H9 (cell line): Measurements from ENCODE around the gene CHPF2. TPM values are rescaled to one million over a fixed set of nuclear protein-coding genes. Genes with fewer than 3 reads are reported as not detected.

Source experiments
- DNase-seq: peaks from one replicate; pipeline ENCODE4 v3.0.0-alpha.2; 2017
- H2AFZ ChIP-seq: one replicate; pipeline ENCODE4 v1.6.1; 2013; ENCODE audit warnings: mild to moderate bottlenecking, low read length, control low read depth, moderate library complexity
- H2AK5ac ChIP-seq: 2 replicates; pipeline ENCODE4 v1.6.1; 2013; ENCODE audit warnings: low read length, control low read depth, mixed read lengths; ENCODE audit not compliant: insufficient read length
- H2BK120ac ChIP-seq: one replicate; pipeline ENCODE4 v1.6.1; 2013; ENCODE audit warnings: low read depth, mild to moderate bottlenecking, low read length, control low read depth, inconsistent platforms; ENCODE audit not compliant: poor library complexity, severe bottlenecking
- H2BK12ac ChIP-seq: 2 replicates; pipeline ENCODE4 v1.6.1; 2013; ENCODE audit warnings: low read length, control low read depth, mixed read lengths, low read depth; ENCODE audit not compliant: insufficient read length
- H2BK15ac ChIP-seq: 2 replicates; pipeline ENCODE4 v1.6.1; 2013; ENCODE audit warnings: low read depth, low read length, control low read depth
- H2BK20ac ChIP-seq: one replicate; pipeline ENCODE4 v1.6.1; 2013; ENCODE audit warnings: low read depth, mild to moderate bottlenecking, low read length, control low read depth, inconsistent platforms; ENCODE audit not compliant: poor library complexity, severe bottlenecking
- H2BK5ac ChIP-seq: 2 replicates; pipeline ENCODE4 v1.6.1; 2013; ENCODE audit warnings: low read length, control low read depth, mixed read lengths; ENCODE audit not compliant: insufficient read length
- H3K14ac ChIP-seq: 2 replicates; pipeline ENCODE4 v1.6.1; 2013; ENCODE audit warnings: low read length, control low read depth; ENCODE audit not compliant: insufficient read depth
- H3K18ac ChIP-seq: 2 replicates; pipeline ENCODE4 v1.6.1; 2013; ENCODE audit warnings: low read depth, mild to moderate bottlenecking, mixed read lengths, low read length, control low read depth; ENCODE audit not compliant: insufficient read length
- H3K23ac ChIP-seq: 2 replicates; pipeline ENCODE4 v1.6.1; 2013; ENCODE audit warnings: low read length, control low read depth, mixed read lengths, low read depth; ENCODE audit not compliant: insufficient read length
- H3K23me2 ChIP-seq: 2 replicates; pipeline ENCODE4 v1.6.1; 2013; ENCODE audit warnings: low read depth, mild to moderate bottlenecking, mixed read lengths, low read length, control low read depth; ENCODE audit not compliant: insufficient read length, poor library complexity, severe bottlenecking
- H3K27ac ChIP-seq: 2 replicates; pipeline ENCODE4 v1.5.1; 2013; ENCODE audit warnings: low read length, control low read depth, mixed read lengths, low read depth; ENCODE audit not compliant: insufficient read length
- H3K27me3 ChIP-seq: 2 replicates; pipeline ENCODE4 v1.6.1; 2013; ENCODE audit warnings: low read length, control low read depth, inconsistent platforms; ENCODE audit not compliant: insufficient read depth
- H3K4ac ChIP-seq: 2 replicates; pipeline ENCODE4 v1.6.1; 2013; ENCODE audit warnings: low read depth, mild to moderate bottlenecking, control low read depth, inconsistent platforms, low read length, moderate library complexity
- H3K4me1 ChIP-seq: 2 replicates; pipeline ENCODE4 v1.6.1; 2013; ENCODE audit warnings: low read length, control low read depth, inconsistent platforms; ENCODE audit not compliant: insufficient read depth
- H3K4me2 ChIP-seq: 2 replicates; pipeline ENCODE4 v1.6.1; 2013; ENCODE audit warnings: low read length, control low read depth, mixed read lengths; ENCODE audit not compliant: insufficient read length, insufficient read depth
- H3K56ac ChIP-seq: 2 replicates; pipeline ENCODE4 v1.6.1; 2013; ENCODE audit warnings: low read depth, mild to moderate bottlenecking, mixed read lengths, low read length, control low read depth; ENCODE audit not compliant: insufficient read length
- H3K79me1 ChIP-seq: 2 replicates; pipeline ENCODE4 v1.6.1; 2013; ENCODE audit warnings: low read depth, mild to moderate bottlenecking, moderate library complexity, low read length, control low read depth, inconsistent platforms; ENCODE audit not compliant: insufficient read depth, poor library complexity, severe bottlenecking
- H3K79me2 ChIP-seq: 2 replicates; pipeline ENCODE4 v1.6.1; 2013; ENCODE audit warnings: low read length, control low read depth, inconsistent platforms; ENCODE audit not compliant: insufficient read depth
- H3K9ac ChIP-seq: 2 replicates; pipeline ENCODE4 v1.6.1; 2013; ENCODE audit warnings: low read length, control low read depth, mixed read lengths; ENCODE audit not compliant: insufficient read length; ENCODE audit errors: extremely low read depth
- H3K9me3 ChIP-seq: one replicate; pipeline ENCODE4 v1.6.1; 2013; ENCODE audit warnings: low read depth, low read length, inconsistent platforms; ENCODE audit not compliant: control insufficient read depth
- H3T11ph ChIP-seq: one replicate; pipeline ENCODE4 v1.6.1; 2013; ENCODE audit warnings: mild to moderate bottlenecking, low read length, control low read depth, inconsistent platforms
- H4K20me1 ChIP-seq: one replicate; pipeline ENCODE4 v1.6.1; 2013; ENCODE audit not compliant: control insufficient read depth, insufficient read length, insufficient read depth
- H4K5ac ChIP-seq: 2 replicates; pipeline ENCODE4 v1.6.1; 2013; ENCODE audit warnings: low read depth, mild to moderate bottlenecking, mixed read lengths, low read length, control low read depth; ENCODE audit not compliant: insufficient read length
- H4K8ac ChIP-seq: replicated peaks from 2 replicates; pipeline ENCODE4 v1.6.1; 2013; ENCODE audit warnings: low read length, control low read depth, mixed read lengths, low read depth; ENCODE audit not compliant: insufficient read length
- H4K91ac ChIP-seq: 2 replicates; pipeline ENCODE4 v1.6.1; 2013; ENCODE audit warnings: low read depth, mild to moderate bottlenecking, moderate library complexity, mixed read lengths, low read length, control low read depth; ENCODE audit not compliant: insufficient read length
- H3K27ac Mint-ChIP-seq, 3 experiments: 2 replicates in 2 of 3; 3 replicates in 1 of 3; pipeline ENCODE4 v1.8.0; 2020 to 2021; ENCODE audit warnings: mixed read lengths in 3 of 3, mild to moderate bottlenecking in 1 of 3, moderate library complexity in 1 of 3
- H3K27me3 Mint-ChIP-seq: 2 replicates; pipeline ENCODE4 v1.8.0; 2021; ENCODE audit warnings: low read depth, mild to moderate bottlenecking, moderate library complexity, mixed read lengths
- H3K36me3 Mint-ChIP-seq, 3 experiments: 2 replicates in 2 of 3; 3 replicates in 1 of 3; pipeline ENCODE4 v1.8.0; 2020 to 2021; ENCODE audit warnings: low read depth in 3 of 3, mixed read lengths in 3 of 3; ENCODE audit not compliant: insufficient read depth in 1 of 3
- H3K4me1 Mint-ChIP-seq, 2 experiments: 2 replicates each; pipeline ENCODE4 v1.8.0; 2020; ENCODE audit warnings: mixed read lengths in 2 of 2
- H3K4me3 Mint-ChIP-seq, 2 experiments: 2 replicates in 1 of 2; 3 replicates in 1 of 2; pipeline ENCODE4 v1.8.0; 2020 to 2021; ENCODE audit warnings: mild to moderate bottlenecking in 2 of 2, mixed read lengths in 2 of 2, moderate library complexity in 1 of 2
- H3K9me3 Mint-ChIP-seq, 2 experiments: 2 replicates in 1 of 2; 3 replicates in 1 of 2; pipeline ENCODE4 v1.8.0; 2020; ENCODE audit warnings: mild to moderate bottlenecking in 2 of 2, mixed read lengths in 2 of 2, moderate library complexity in 1 of 2
- WGBS: extraction: QIAGEN DNeasy Blood & Tissue Kit; methylation state at CpG from one replicate; pipeline ENCODE4 v1.1.7; 2013; ENCODE audit warnings: missing lambda C conversion rate, low lambda C conversion rate, mixed read lengths; ENCODE audit not compliant: insufficient read length; ENCODE audit errors: extremely low coverage; 5-methylcytosine and 5-hydroxymethylcytosine counted together
- total RNA-seq: library from RNA; stranded (reverse); gene quantifications from 2 replicates; pipeline ENCODE4 v1.2.1, GENCODE V29; 2021
- TF ChIP-seq, protein P1 (sequence below): fragments of 200-600 bp; sonication (generic); conservative IDR thresholded peaks from 3 replicates; pipeline ENCODE4 v1.8.0; 2021; ENCODE audit warnings: antibody characterized with exemption, mild to moderate bottlenecking

CHPF2 gene
- total RNA-seq, 1 experiment from 2014 or later, result 25.7 TPM

DNA sequence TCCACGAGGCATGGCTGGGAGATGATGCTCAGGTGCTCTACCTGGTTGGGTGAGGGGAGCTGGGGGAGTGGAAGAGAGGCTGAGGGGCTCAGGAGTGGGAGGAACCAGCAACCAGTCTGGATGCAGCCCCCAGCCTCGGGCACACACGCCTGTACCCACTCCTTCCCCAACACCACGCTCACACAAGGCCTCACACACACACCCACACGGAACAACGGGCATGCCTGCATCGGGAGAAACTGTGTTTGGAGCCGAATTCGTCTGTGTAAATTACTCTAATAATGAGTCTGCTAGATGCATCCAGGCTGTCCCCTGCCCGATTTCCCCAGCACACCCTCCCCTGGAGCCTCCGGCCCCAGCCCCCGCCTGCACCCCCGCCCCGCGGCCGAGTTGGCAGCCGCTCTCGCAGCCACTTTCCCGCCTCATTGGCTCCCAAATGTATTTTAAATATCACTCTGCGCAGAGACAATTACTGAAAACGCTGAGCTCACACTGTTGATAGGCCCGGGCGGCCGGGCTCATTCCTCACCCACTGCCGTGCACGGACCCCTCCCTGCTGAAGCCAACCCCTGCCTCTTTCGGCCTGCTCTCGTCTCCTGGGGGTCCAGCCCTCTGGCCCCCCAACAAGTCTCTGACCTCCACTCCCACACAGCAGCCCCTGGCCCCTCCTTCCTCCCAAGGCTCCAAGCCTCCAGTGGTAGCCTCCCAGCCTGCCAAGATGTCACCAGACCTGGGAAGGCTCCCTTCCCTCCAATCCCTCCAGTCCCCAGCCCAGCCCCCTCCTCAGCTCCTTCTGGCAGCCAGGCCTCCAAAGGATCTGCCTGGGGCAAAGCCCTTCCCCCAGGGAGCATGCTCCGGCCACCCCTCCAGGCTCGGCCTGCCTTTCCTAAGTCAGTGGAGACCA is 33.1 kb upstream of the CHPF2 start:
- Histone ChIP-seq H2BK120ac (no peak overlapping the region), H3K23ac (no peak overlapping the region), H3K4ac (no peak overlapping the region), H2BK15ac (no peak overlapping the region), H3K4me2 (no peak overlapping the region), H2BK5ac (no peak overlapping the region), H2AK5ac (no peak overlapping the region), H3K14ac (no peak overlapping the region), H3K27ac (no peak overlapping the region), H3K79me1 (no peaks in the 10 kb centered on the region), H3K9ac (no peak overlapping the region), H3K18ac (no peak overlapping the region), H3T11ph (no peak overlapping the region), H4K8ac (no peak overlapping the region), H4K20me1 (peaks cover 3% of the 10 kb centered on the region), H4K5ac (no peak overlapping the region), H4K91ac (no peak overlapping the region), H2AFZ (no peak overlapping the region), H3K4me1 (no peaks in the 10 kb centered on the region; the same call in 1 of the 2 replicates), H2BK12ac (no peak overlapping the region), H3K56ac (no peak overlapping the region), H3K27me3 (no peaks in the 10 kb centered on the region; the same call in 1 of the 2 replicates), H3K79me2 (no peaks in the 10 kb centered on the region), H2BK20ac (no peak overlapping the region), H3K9me3 (no peaks in the 10 kb centered on the region), H3K23me2 (no peaks in the 10 kb centered on the region)
- peak; percentile 62 for DNase-seq
- no peak overlapping the region for H3K4me3 Mint-ChIP-seq
- no peaks in the 10 kb centered on the region; a peak in 1 of 7 replicates for H3K36me3 Mint-ChIP-seq
- H3K27me3 Mint-ChIP-seq, result peaks cover 29% of the 10 kb centered on the region
- no peaks in the 10 kb centered on the region for H3K9me3 Mint-ChIP-seq
- peaks cover 3 to 5% of the 10 kb centered on the region in 2 experiments for H3K4me1 Mint-ChIP-seq
- H3K27ac Mint-ChIP-seq, result no peak overlapping the region
- no CpG with 5 or more reads among the region's 30 CpGs for WGBS
- TF ChIP-seq, protein P1, sequence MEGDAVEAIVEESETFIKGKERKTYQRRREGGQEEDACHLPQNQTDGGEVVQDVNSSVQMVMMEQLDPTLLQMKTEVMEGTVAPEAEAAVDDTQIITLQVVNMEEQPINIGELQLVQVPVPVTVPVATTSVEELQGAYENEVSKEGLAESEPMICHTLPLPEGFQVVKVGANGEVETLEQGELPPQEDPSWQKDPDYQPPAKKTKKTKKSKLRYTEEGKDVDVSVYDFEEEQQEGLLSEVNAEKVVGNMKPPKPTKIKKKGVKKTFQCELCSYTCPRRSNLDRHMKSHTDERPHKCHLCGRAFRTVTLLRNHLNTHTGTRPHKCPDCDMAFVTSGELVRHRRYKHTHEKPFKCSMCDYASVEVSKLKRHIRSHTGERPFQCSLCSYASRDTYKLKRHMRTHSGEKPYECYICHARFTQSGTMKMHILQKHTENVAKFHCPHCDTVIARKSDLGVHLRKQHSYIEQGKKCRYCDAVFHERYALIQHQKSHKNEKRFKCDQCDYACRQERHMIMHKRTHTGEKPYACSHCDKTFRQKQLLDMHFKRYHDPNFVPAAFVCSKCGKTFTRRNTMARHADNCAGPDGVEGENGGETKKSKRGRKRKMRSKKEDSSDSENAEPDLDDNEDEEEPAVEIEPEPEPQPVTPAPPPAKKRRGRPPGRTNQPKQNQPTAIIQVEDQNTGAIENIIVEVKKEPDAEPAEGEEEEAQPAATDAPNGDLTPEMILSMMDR, result no peak
